NCI-H1417 (cell line): ENCODE results near the gene CXCR2.
"Not testable (repeated sequence)": the region's sequence is repeated elsewhere in the genome, so short reads cannot be mapped to it uniquely, and the experiment has no call there.

ENCODE experiments used
- DNase-seq, 3 experiments: peaks; one replicate each; lab custom pipeline; 2025; lab: John Stamatoyannopoulos, UW

CXCR2 gene

DNA sequence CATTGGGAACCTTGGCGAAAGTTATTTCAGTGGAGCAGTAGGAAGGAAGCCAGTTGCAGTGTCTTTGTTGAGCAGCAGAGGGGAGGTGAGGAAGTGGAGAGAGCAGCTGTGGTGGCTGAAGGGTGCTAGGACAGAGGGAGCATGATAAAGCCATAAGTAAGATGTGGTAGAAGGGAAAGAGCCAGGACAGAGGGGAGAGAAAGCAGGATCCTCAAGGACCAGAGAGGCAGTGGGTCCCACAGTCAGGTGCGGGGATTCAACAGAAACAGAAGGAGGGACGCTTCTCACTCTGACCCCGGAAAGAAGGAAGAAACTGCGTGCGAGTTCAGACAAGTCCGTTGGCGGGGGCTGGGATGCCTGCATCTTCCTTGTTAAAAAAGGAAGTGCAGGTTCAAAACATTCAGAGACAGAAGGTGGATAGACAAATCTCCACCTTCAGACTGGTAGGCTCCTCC, at the start of gene CXCR2:
TSS of gene CXCR2 (plus strand) at position 403 of the 455 bp plus-strand sequence. CDS start 8,774 bp downstream, outside the sequence.
- no peak for DNase-seq

DNA sequence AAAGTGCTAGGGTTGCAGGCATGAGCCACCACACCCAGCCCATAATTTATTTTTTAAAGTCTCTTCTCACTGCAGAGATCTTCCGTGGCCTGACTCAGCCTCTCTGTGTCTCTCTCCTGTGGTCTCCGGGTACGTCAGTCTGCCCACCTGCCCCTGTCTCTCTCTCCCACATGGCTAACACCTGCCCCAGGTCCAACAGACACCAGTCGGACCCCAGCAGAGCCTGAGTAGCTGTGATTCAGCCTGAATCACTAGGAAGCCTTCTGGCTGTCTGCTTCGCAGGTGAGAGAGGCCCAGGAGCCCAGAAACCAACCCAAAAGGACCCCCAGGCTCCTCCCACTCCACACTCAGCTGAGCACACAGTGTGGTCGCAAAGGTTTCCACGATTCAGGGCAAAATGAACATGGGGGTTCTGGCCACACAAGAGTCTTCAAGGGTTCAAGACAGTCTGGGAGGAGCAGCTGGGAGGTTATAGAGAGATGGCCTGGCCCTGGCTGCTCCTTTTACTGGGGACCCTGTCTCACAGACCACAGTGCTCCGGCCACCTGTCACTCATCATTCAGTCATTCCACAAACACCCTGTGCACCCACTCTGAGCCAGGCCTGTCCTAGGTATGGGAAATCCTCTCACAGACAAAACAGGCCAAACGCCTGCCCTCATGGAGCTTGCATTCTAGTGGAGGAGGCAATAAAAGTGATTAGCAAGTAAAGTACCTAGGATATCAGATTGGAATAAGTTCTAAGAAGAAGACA, 48.2 kb upstream of the CXCR2 start:
- no peak for DNase-seq

DNA sequence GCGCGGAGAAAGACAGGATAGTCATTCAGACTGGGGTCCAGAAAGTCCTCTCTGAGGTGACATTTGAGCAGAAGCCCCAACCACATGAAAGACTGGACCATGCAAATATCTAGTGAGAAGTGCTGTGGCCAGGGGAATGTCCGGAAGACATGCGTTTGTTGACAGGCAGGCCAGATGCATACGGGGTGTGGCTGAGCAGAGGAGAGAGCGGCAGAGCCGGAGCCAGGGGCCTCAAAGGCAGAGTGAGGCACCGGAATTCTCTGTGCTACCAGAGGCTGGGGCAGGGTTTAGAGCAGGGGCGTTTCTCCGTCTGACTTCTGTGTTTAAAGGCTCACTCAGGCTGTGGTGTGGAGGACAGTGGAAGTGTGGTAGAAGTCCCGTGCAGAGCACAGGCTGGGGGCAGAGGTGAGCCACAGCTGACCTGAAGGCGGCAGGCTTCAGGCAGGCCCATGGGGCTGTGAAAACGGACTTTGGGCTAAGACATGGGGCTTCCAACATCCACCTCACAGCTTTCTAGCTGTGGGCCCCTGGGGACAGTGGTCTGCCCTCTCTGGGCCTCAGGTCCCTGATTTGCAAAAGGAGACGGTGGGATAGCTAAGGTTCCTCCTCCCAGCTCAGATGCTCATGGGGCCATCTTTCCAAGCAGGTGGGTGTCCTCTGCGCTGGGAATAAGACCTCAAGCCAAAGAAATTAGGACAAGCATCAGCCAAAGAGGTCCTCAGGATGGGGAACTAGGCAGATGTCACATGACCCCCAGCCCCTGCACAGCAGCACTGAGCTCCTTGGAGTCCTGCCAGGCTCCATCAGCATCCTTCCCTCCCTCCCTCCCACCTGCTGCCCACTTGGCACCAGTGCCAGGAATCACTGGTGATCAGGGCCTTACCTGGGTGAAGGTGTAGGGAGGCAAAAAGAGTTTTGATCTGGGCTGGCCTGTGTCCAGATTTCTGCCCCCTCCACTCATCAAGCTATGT, 45.6 kb upstream of the CXCR2 start:
- DNase-seq = peak in 2 of 3 experiments; percentile 0 to 11

DNA sequence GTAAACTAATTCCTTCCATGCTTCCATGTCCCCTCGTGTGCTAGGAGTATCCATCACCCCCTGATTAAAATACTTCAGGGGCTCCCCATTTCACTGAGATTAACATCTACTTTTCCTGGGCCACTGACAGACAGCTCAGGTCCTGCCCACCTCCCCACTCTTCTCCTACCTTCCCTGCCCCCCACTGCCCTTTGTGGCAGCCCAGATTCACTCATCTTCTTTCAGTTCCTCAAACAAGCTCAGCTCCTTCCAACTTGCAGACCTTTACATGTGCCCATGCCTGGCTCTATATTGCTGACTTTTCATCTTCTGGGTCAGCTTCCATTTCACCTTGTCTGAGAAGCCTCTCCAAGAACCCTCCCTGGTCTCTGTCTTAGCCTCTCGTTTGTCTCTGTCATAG, 44.8 kb upstream of the CXCR2 start:
- DNase-seq = no peak

DNA sequence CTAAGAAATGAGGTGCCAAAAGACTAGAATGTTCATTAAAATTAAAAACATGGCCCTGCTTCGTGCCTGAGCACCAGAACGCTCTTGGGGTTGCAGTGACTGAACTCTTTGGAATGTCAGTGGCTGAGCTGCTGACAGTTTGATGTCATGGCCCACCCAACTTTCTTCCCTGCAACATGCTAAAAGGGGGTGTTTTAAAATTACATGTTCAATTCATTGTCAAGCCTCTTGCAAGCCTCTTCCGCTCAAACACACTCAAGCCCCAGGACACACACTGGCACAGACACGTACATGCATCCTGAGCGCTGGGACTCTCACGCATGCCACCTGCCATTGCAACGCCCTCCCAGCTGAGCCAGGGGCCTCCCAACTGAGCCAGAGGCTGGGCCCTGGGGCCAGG, 44.1 kb upstream of the CXCR2 start:
- DNase-seq = no peak

DNA sequence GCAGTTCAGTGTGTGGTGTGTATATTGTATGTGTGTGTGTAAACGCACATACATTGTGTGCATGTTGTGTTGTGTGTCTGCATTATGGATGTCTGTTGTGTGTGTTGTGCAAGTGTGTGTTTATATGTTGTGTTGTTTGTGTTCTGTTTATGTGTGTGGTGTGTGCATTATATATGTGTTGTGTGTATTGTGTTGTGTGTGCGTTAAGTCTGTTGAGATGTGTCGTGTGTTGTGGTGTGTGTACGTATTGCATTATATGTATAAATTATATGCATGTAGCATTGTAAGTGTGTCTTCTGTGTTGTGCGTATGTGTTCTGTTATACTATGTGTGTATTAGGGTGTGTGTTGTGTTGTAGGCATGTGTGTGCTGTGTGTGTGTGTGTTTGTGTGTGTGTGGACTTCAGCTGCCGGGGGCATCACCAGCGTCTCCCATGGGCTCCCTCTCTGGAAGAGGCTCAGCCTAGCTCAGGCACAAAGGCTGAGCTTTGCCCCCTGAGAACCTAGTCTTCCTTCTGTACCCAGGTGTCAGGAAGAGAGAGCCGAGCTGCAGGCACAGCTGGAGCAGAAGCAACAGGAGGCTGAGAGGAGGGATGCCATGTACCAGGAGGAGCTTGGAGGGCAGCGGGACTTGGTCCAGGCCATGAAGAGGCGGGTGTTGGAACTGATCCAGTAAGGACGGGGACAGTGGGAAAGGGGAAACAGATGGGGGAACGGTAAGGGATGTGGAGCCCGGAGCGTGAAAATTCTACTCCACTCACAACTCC, 43.1 kb upstream of the CXCR2 start:
- no peak for DNase-seq

DNA sequence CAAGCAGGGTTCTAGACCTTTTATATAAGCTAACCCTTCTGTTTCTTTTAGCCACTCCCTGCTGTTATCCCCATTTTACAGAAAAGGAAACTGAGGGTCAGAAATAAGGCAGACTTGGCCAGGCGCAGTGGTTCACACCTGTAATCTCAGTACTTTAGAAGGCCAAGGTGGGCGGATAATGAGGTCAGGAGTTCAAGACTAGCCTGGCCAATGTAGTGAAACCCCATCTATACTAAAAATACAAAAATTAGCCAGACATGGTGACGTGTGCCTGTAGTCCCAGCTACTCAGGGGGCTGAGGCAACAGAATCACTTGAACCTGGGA, 42.5 kb upstream of the CXCR2 start:
- DNase-seq = no peak

DNA sequence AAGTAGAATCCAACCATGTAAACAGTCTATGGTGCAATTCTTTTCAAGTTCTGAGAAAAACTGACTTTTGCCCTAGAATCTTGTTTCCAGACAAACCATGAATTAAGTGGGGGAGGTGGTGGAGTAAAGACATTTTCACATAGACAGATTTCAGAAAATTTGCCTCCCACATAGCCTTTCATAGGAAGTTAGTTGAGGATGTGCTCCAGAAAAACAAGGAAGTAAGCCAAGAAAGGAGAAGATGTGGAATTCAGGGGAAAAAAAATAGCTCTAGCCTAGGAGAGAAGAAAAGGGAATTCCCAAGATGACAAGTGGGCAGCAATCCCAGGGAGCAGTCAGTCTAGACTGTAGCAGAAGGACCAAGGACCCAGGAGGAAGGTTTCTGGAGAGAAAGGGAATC, 39.4 kb upstream of the CXCR2 start:
- DNase-seq = no peak

DNA sequence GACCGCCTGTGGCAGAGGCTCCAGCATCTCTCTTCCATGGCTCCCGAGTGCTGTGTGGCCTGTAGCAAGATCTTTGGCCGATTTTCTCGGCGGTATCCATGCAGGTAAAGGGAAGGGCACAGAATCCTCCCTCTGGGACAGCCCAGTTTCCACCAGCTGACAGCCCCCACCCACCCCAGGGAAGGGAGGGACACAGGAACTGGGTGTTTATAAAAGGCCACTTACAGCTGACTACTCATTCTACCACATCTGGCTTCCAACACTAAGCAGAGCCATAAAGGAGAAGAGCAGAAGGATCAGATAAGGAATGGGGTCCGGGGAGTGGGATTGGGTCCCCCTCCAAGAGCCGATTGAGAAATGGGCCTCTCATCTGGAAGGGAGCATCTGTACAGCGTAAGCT, 36.6 kb upstream of the CXCR2 start:
- no peak for DNase-seq

DNA sequence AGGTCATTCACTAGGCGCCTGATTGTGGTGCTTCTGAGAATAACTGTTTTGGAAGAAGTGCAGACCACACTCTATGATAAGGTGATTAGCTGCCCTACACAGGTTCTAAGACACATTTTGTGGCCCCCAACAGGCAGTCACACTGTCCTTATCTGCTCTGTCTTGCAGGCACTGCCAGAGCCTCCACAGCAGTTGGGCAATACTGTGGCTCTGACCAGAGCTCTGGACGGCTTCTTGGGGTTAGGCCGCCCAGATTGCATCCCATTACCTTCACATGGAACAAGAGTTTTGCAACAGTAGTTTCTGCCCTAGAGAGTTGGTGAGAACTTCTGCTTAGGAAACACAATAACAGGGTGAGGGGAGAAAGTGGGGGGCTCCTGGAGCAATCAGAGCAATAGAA, 34.1 kb upstream of the CXCR2 start:
- no peak for DNase-seq

DNA sequence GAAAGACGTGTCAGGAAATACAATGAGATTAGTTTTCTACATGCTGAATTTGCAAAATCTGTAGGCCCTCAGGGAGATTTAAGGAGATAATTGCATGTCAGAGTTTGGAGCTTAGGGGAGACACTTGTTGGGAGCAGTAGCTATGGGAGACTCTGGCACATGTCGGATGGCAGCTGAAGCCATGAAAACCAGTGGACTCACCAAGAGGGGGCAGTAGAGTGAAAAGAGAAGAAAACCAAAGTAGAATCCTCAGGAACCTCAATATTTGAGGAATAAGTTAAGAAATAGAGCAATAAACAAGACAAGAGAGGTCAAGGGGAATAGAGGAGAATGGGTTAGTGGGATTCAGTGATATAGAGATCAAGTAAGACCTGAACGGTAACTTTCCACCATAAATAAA, 31.9 kb upstream of the CXCR2 start:
- DNase-seq = no peak

DNA sequence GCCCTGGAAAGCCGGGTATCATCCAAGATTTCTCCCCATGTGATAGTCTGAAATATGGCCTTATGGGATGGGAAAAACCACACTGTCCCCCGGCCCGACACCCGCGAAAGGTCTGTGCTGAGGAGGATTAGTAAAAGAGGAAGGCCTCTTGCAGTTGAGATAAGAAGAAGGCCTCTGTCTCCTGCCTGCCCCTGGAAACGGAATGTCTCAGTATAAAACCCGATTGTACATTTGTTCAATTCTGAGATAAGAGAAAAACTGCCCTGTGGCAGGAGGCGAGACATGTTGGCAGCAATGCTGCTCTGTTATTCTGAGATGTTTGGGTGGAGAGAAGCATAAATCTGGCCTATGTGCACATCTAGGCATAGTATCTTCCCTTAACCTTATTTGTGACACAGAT, 30.0 kb upstream of the CXCR2 start:
- no peak for DNase-seq

DNA sequence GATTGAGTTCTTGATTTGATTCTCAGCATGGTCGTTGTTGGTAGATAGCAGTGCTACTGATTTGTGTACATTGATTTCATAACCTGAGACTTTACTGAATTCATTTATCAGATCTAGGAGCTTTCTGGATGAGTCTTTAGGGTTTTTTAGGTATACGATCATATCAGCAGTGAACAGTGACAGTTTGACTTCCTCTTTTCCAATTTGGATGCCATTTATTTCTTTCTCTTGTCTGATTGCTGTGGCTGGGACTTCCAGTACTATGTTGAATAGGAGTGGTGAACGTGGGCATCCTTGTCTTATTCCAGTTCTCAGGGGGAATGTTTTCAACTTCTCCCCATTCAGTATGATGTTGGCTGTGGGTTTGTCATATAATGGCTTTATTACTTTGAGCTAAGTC, 27.9 kb upstream of the CXCR2 start:
- no peak for DNase-seq

DNA sequence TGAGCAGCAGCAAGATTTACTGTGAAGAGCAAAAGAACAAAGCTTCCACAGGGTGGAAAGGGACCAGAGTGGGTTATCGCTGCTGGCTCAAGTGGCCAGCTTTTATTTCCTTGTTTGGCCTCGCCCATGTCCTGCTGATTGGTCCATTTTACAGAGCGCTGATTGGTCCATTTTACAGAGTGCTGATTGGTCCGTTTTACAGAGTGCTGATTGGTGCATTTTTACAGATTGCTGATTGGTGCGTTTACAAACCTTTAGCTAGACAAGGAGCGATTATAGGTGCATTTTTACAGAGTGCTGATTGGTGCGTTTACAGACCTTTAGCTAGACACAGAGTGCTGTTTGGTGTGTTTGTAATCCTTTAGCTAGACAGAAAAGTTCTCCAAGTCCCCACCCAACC, 17.0 kb upstream of the CXCR2 start:
- not testable (repeated sequence) for DNase-seq

DNA sequence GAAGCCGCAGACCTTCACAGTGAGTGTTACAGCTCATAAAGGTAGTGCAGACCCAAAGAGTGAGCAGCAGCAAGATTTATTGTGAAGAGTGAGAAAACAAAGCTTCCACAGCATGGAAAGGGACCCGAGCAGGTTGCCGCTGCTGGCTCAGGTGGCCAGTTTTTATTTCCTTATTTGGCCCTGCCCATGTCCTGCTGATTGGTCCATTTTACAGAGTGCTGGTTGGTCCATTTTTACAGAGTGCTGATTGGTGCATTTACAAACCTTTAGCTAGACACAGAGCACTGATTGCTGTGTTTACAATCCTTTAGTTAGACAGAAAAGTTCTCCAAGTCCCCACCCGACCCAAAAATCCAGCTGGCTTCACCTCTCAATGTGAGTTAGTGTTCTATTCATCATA, 4.0 kb upstream of the CXCR2 start:
- not testable (repeated sequence) for DNase-seq

DNA sequence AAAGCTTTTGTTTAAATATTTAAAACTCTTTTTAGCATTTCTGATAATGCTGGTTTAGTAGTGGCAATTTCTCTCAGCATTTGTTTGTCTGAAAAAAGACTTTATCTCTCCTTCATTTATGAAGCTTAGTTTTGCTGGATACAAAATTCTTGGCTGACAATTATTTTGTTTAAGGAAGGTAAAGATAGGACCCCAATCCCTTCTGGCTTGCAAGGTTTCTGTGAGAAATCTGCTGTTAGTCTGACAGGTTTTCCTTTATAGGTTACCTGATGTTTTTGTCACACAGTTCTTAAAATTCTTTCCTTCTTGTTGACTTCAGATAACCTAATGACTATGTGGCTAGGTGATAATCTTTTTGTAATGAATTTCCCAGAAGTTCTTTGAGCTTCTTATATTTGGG, 3.5 kb upstream of the CXCR2 start:
- DNase-seq = not testable (repeated sequence)

DNA sequence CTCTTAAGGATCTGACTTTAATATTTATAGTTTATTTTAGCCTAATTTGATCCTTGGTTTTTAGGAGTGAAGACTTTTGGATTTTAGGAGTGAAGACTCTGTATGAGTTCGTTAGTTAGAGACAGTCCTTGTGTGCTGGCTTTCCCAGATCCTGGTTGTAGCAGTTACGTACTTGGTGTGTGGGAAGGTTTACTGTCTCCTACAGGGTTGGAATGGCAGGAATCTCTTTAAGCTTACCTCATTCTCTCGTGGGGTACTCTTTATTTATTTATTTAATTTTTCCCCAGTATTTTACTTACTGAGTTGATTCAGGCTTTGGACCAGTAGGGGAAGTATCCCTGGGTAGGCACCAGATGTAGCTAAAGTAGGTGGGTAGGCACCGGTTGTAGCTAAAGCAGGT, 1.8 kb upstream of the CXCR2 start:
- DNase-seq = no peak

DNA sequence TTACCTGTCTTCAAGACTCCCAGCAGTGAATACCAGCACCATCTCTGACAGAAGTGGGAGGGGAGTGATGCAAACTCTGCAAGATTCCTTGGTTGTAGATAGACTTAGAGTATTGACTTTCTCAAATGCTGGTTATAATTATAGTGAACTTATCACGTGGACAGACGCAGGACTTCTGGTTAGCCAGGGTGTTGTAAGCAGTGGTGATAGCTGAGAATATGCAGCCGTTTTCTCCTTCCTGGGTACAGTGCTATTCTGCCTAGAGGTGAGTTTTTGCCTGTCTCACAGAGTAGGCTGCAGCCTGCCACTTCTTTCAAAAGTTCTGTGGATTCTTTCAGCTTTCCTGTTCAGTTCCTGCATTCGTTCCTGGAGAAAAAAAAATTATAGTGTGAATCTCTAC, 733 bp upstream of the CXCR2 start:
- DNase-seq = no peak

DNA sequence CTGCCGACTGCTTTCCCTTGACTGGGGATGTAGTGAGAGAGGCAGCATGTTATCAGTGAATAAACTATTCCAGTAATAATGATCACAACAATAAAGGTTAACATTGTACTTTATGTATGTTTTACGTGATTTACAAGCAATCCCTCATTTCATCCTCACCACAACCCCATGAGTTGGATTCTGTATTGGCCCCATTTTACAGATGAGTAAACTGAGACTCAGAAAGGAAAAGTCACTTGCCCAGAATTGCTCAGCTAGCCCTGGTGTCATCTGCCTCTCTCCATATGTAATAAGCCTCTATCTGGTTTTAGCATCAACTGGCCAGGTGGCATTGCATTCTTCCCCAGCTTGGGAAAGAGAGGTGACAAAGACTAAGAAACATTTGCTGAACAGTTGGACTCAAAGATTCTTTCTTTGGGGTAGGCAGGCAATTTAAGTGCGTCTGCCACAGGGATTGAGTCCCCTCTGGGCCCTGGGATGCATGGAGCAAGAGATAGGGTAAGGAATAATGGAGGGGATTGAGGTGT, 2.2 kb downstream of the CXCR2 start:
- DNase-seq = no peak

DNA sequence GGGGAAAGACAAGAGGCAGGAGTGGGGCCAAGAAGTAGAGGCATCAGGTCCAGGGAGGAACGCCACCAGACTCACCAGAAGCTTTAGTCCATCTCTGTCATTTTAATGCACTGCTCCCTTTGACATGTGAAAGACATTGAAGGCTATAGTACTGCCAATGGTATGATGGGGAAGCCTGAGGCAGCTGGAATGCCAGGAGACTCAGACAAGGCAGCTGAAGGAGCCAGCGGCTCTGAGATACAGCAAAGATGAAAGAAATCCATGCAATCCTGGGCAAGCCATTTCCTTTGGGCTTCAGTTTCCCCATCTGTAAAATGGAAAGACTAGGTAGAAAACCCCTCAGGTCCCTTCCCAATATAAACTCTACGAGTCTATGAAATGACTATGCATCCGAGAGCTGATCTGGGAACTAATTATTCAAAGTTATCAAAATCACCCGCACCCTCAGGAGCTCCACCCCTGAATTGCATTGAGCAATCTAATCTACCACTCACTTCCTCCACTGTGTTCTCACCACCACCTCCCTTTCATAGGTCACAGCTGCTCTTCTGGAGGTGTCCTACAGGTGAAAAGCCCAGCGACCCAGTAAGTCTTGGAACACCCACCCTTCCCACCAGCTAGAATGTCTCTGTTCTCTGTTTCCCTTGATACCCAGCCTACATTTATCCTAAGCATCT, 3.1 kb downstream of the CXCR2 start:
- no peak for DNase-seq

DNA sequence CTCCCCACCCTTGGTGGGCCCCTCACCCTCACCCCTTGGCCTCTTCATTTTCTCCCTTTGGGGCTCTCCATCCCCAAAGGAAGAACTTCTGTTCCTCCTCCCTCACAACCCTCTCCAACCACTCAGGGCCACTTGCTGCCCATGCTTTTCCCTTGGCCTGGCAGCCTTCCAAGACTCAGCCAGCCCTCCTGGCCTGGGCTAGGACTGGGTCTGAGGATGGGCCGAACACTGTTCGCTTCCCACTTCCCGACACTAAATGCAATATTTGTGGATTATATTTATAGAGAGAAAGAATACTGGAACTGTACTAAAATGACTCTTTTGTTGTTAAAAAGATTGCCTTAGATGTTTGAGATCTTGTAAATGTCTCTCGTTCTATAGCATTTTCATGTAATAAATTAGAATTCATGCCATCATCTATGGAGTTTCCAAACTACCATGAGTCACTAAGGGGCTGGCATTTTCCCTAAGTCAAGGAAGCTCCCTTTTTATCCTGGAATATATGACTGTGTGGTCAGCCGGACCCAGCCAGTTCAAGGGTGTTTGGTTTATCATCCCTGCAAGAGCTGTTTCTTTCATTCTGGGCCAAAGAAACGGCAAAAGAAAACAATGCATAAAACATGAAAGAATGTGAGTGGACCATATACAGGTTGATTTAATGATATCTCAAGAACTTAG, 3.8 kb downstream of the CXCR2 start:
- DNase-seq = no peak
